ENCODE measurements around the gene SLC22A14.

The SLC22A14 gene

DNA sequence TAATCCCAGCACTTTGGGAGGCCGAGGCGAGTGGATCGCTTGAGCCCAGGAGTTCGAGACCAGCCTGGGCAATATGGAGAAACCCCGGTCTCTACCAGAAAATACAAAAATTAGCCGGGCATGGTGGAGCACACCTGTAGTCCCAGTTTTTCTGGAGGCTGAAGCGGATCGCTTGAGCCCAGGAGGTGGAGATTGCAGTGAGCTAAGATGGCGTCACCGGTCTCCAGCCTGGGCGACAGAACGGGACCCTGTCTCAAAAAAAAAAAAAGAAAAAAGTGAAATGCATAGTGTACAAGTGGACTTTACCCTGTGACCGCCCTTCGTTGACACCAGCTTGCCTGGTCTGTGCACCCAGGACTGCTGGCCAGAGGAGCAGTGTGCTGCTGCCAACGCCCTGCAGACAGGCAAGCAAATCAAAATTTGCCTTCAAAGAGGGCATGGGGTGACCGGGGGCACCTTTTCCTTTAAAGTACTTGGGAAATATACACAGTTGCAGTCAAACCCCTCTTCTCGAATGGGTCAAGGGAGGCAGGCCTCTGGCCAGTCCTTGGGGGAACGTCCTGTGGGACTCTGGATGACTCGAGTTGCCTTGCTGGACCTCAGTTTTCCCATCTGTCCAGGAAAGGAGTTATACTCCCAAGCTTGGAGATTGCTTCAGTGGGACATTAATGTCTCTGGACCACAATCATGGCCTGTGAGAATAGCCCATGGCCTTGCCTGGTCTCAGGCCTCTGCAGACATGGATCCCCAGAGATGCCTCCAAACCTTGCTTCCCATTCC lies 65.5 kb downstream of the SLC22A14 start:
- no peak for DNase-seq

DNA sequence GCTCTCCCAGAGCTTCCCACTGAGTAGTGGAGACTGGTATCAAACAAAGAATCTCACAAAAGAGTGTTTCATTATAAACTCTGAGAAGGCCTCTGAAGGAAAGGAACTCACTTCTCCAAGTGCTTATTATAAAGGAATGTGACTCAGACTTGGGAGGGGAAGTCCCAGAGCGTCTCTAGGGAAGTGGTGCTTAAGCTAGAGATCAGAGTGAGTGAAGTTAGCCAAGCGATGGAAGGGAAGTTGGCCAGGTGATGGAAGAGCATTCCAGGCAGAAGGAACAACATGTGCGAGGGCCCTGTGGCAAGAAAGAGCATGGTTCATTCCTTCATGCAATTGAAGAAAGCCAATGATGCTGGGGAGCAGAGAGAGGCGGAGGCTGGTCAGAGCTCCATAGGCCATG lies 66.8 kb downstream of the SLC22A14 start:
- DNase-seq = no peak

DNA sequence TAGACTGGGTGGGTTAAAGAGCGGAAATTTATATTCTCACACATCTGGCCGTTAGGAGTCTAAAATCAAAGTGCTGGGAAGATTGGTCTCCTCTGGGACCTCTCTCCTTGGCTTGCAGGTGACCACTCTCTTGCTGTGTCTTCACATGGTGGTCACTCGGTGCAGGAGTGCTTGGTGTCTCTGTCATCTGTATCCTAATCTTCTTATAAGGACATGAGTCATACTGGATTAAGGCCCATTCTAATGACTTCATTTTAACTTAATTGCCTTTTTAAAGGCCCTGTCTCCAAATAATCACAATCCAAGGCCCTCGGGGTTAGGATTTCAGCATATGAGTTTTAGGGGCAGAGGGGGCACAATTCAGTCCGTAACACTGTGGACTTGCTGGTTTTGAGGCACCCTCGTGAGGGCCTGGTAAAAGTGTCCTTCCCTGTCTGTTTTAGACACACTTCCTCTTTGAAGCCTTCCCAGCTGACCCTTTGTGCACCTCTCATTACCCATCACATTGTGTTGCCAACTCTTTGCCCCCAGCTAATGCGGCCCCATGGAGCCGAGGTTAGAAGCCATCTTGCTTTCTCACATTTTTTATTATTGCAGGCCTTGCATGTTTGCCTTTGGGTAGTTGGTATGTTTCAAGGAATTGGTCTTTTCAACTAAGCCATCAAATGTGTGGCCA lies 67.7 kb downstream of the SLC22A14 start:
- DNase-seq = no peak

DNA sequence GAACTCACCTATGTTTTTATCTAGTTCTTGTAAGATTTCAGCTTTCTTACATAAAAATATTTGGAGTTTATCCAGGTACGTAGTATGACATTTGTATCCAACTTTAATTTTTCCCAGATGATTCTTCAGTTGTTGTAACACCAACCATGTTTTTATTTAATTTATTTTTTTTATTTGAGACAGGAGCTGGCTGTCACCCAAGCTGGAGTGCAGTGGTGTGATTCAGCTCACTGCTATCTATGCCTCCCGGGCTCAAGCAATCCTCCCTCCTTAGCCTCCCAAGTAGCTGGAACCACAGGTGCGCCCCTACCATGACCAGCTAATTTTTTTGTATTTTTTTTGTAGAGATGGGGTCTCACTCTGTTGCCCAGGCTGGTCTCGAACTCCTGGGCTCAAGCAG lies 71.1 kb downstream of the SLC22A14 start:
- DNase-seq = no peak

DNA sequence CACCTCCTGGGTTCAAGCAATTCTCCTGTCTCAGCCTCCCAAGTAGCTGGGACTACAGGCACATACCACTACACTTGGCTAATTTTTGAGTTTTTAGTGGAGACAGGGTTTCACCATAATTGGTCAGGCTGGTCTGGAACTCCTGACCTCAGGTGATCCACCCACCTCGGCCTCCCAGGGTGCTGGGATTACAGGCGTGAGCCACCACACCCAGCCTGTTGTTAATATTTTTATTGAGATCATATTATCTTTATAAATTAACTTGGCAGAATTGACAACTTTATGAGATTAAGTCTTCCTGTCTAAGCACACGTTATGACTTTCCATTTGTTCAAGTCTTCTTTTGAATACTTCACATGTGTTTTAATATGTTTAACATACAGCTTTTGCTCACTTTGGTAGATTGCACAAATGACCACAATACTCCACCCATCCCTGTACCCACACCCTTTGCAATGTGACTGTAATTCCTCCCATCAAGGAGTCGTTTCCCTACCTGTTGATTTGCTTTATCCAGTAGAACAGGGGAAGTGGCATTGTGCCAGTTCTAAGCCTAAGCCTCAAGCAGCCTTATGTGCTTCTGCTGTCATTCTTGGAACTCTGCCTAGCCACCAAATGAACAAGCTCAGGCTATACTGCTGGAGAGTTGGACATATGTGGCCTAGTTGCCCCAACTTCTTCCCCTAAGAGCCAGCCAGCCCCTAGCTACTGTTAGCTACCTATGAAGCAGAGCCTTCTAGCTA lies 72.7 kb downstream of the SLC22A14 start:
- DNase-seq = no peak

DNA sequence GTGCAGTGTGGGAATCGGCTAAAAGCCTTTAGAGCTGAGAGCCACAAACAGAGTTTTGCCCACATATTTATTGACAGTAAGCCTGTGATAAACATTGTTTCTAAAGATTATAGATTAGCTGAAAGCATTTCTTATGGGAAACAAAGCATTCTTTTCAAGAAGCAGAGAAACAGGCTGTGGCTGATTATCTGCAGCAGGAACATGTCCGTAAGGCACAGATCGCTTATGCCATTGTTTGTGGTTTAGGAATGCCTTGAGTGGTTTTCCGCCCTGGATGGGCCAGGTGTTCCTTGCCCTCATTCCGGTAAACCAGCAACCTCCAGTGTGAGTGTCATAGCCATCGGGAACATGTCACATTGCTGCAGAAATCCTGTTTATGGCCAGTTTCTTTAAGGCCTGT lies 76.9 kb downstream of the SLC22A14 start:
- DNase-seq = no peak

DNA sequence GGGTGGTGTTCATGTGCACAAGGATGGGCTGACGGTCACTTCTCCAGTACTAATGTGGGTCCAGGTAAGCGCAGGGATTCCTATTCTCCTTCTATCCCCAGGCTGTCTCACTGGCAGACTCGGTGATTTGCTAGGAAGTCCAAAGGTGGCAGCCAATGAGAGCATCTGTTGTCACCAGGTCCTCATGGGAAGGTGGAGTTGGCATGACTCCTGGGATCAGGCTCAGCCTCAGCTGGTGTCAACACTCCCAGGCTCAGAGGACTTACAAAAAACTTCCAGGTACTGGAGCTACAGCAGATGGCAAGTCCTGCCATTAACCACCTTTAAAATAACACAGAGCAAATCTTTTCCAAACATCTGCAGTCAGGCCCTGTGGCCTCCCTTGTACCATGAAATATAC lies 78.3 kb downstream of the SLC22A14 start:
- DNase-seq = no peak

DNA sequence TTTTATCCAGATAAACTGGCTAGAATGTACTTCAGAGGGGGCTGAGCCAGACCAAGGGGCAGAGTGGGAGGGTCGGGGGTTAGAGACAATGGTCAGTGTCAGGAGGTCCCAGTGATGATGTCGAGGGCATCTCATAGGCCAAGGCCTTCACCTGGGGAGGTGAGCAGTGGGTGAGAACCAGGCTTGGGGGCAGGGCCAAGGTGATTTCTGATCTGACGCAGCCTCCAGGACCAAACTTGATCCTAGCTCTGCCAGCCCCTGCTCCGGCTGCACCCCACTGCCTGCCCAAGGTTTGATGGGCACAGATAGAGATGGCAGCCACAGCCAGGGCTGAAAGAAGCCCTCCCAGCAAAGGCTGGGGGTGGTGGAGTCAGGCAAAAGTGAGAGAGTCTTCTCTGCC lies 79.4 kb downstream of the SLC22A14 start:
- no peak for DNase-seq

DNA sequence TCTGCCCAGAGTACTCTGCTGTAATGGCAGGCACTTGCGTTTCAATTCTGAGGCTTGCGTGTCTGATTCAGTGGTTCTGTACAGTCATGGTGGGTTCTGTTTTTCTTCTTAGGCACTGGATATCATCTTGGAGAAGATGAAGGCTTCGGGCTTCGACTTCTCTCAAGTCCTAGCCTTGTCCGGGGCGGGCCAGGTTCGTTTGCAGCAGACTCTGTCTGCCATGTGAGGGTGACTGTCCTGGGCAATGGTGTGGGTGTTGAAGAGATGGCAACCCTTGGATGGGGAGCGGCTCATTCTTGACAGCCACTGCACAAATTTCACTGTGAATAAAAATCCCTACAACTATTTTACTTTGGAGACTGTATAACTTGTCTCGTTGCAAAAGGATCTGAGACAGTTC lies 80.7 kb downstream of the SLC22A14 start:
- no peak for DNase-seq

DNA sequence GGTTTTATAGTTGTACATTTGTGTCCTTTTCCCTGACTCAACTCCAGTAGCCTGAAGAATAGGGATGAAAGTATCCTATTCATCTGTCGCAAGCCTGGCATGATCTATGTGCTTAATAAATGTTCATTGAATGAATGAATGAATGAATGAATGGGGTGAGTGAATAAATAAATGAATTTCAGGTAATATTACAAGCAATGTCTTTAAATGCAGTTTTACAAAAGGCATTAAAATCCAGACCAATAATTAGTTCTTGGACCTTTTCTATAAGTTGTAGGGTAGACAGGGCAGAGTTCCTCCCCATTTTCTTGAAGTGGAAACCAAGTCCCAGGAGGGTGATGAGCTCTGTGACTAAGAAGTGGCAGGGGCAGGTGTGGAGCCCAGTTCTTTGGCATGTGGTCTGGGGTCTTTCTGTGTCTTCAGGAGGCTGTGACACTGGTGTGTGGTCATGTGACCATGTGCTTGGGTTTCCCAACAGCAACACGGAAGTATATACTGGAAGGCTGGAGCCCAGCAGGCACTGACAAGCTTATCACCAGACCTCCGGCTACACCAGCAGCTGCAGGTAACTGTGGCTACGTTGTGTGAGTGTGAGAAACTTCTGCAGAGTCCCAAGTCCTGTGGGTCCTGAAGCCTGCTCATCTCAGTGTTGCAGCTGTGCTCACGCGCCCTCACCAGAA lies 82.8 kb downstream of the SLC22A14 start:
- no peak for DNase-seq

DNA sequence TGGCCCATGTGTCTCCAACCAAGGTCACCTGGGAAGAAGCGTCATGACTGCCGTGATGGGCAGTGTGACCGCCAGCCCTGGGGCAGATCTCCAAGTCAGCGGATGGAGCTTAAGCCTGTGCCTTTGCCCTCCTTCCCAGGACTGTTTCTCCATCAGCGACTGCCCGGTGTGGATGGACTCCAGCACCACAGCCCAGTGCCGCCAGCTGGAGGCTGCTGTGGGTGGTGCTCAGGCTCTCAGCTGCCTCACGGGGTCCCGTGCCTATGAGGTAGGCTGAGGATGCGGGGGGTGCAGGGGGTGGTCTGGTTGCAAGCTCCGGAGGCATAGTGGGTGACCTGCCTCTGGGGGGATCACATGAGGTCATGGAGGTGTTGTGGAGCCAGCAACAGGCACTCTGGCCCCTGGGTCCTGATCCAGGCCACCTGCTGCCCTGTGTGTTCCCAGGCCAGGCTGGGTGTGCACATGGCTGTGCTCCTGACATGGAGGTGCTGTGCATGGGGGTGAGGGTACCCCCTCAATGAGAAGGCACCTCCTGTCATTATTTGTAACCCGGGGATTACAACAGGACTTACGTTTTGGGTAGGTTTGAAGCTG lies 83.5 kb downstream of the SLC22A14 start:
- no peak for DNase-seq

DNA sequence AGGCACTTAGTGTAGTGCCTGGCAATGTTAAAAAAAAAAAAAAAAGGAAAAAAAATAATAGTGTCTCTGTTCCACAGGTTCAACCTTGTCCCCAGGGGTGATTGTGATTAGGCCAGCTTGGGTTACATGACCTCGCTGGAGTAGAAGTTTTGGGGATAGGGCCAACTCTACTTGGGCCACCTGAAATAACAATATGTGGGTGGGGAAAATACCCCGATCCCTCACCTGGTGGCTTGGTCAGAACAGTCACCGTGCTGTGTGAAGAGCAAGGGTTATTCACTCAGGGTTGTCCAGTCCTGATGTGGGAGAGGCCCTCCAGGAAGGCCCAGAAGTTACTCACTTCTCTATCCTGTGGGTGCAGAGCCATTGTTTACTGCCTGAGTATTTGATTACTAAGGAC lies 84.0 kb downstream of the SLC22A14 start:
- DNase-seq = no peak

DNA sequence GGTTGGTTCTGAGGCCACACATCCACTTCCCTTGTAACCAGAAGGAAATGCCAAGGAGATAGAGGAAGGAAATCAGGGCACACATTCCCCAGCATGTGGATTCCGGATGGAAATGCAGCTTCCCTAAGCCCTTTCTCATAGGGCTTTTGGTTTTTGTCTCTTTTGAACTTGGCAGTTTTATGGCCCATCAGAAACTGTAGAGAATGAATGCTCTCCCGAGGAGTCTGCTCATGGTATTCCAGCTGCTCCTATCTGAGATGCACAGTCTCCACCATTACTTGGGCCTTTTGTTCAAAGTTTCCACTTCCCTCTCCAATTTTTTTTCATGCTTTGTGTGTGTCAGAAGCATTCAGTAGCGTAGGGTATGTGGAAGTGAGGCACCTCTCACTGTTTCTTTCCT lies 85.7 kb downstream of the SLC22A14 start:
- no peak for DNase-seq
